Muscle layer of colon (tissue), 2 donors: Measurements from ENCODE around the gene ARHGAP21.
"Not testable (repeated sequence)": the region's sequence is repeated elsewhere in the genome, so short reads cannot be mapped to it uniquely, and the experiment has no call there.

Experiments
- H3K27ac ChIP-seq: one replicate; pipeline ENCODE4 v1.7.0; 2013; ENCODE audit warnings: low read depth, mild to moderate bottlenecking, low read length, moderate library complexity
- H3K27me3 ChIP-seq, 2 donors: one replicate each; pipeline ENCODE4 v1.7.0; 2013; ENCODE audit warnings: low read length in 2 of 2, mild to moderate bottlenecking in 2 of 2; ENCODE audit not compliant: insufficient read depth in 2 of 2, control insufficient read depth in 1 of 2
- H3K36me3 ChIP-seq: one replicate; pipeline ENCODE4 v1.7.0; 2013; ENCODE audit warnings: mild to moderate bottlenecking, low read length; ENCODE audit not compliant: insufficient read depth
- H3K4me1 ChIP-seq: one replicate; pipeline ENCODE4 v1.7.0; 2013; ENCODE audit warnings: mild to moderate bottlenecking, low read length; ENCODE audit not compliant: insufficient read depth
- H3K4me3 ChIP-seq, 2 donors: one replicate each; pipeline ENCODE4 v1.7.0; 2013; ENCODE audit warnings: low read length in 2 of 2, low read depth in 1 of 2, mild to moderate bottlenecking in 1 of 2, moderate library complexity in 1 of 2
- H3K9ac ChIP-seq: one replicate; pipeline ENCODE4 v1.7.0; 2013; ENCODE audit warnings: low read length
- H3K9me3 ChIP-seq: one replicate; pipeline ENCODE4 v1.7.0; 2013; ENCODE audit warnings: mild to moderate bottlenecking, low read length
- donor health status: abdominal sarcoma.
- donor health status: Adenocarcinoma of cecum.

ARHGAP21 gene

DNA sequence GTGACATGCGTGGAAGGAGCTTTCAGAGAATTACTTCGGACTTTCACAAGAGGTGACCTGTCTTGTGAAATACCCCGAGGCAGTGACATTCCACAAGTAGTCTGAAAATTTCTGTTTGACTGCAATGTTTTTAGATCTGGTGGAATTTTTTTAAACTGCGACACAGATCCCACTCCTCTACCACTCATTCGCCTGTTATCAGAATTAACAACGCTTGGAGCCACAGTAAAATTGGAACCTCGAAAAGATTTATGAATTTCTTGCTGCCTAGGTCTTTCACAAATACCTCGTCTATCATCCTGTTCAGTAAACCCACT, 103.7 kb downstream of the ARHGAP21 start:
- H3K27me3 ChIP-seq, H3K4me1 ChIP-seq, H3K9me3 ChIP-seq, H3K36me3 ChIP-seq, H3K4me3 ChIP-seq, H3K9ac ChIP-seq, H3K27ac ChIP-seq: not testable (repeated sequence)

DNA sequence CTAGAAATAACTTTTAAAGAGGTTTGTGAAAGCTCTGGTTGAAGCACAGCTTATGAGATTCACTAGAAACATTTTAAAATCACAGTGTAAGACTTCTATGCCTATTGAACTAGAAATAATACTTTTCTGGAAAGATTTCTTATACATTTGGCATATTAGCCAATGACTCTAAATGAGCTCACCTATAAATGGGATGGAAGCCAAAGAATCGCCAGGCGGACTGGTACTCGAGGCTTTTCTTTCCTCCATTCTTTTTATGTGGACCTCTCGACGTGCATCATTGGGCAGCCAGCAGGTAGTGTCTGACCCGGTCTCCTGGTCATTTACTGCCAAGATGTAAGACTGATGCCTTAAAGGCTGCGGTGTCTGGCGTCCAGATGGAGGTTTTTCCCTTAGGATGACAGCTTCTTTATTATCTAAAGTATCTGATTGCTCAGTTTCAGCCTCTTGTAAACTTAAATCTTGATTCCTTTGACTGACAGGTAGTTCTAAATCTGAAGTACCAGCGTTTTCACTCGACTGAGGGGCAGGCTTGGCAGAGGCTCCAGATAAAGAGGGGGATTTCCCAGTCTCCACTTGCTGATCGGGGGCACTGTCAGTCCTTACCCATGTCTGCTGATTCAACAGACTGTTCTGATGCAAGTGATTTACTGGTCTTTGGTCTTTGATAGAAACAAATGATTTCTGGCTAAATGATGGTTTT, 104.2 kb downstream of the ARHGAP21 start:
- not testable (repeated sequence) for H3K4me3 ChIP-seq, H3K36me3 ChIP-seq, H3K9ac ChIP-seq, H3K27me3 ChIP-seq, H3K9me3 ChIP-seq, H3K27ac ChIP-seq, H3K4me1 ChIP-seq

DNA sequence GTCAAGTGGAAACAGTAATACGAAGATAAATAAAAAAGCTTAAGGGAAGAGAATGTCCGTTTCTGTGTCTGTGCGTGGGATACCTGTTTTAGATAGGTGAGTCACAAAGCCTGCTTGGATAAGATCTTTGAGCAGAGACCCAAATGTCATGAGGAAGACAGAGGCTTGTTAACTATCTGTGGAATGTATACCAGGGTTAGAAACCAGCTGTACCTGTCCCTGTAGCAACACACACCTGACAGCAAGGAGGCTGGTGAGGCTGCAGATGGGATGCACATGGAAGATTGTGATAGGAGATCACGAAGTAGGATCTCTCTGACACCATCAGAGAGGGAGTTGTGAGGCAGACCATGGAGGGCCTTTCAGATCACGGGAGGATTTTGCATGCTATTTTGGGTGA, 105.3 kb downstream of the ARHGAP21 start:
- no peak overlapping the region for H3K27ac ChIP-seq
- no peak overlapping the region for H3K4me3 ChIP-seq
- H3K27me3 ChIP-seq = no peaks in the 10 kb centered on the region
- no peaks in the 10 kb centered on the region for H3K9me3 ChIP-seq
- no peaks in the 10 kb centered on the region for H3K4me1 ChIP-seq
- no peak overlapping the region for H3K9ac ChIP-seq
- peaks cover 14% of the 10 kb centered on the region for H3K36me3 ChIP-seq

DNA sequence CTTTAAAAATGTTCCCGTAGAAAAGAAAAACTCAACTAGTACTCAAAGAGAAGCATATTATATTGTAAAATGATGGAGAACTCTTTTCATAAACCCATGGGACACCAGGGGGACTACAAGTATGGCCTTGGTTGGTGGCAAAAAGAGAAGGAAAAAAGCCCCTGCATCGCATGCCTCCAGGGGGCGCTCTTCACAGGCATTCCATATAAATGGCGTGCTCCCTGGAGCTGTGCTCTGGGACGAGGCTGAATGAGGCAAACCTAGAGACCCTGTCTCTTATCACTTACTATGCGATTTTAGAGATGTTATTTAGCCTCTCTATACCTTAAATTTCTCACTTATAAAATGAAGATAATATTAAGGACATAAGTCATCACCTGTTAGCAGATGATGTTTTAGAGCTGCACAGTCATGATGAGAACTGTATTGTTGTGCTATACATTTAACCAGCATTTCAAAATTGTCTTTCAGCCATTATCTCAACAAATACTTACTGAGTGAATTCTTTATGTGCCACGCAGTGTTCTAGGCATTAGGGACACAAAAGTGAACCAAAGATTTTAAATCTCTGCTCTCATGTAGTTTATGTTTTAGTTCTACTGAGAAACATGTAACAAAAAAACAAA, 105.8 kb downstream of the ARHGAP21 start:
- Histone ChIP-seq H3K4me3 (no peak overlapping the region), H3K9ac (no peak overlapping the region), H3K4me1 (no peaks in the 10 kb centered on the region), H3K27ac (no peak overlapping the region), H3K27me3 (no peaks in the 10 kb centered on the region), H3K36me3 (peaks cover 15% of the 10 kb centered on the region), H3K9me3 (no peaks in the 10 kb centered on the region)

DNA sequence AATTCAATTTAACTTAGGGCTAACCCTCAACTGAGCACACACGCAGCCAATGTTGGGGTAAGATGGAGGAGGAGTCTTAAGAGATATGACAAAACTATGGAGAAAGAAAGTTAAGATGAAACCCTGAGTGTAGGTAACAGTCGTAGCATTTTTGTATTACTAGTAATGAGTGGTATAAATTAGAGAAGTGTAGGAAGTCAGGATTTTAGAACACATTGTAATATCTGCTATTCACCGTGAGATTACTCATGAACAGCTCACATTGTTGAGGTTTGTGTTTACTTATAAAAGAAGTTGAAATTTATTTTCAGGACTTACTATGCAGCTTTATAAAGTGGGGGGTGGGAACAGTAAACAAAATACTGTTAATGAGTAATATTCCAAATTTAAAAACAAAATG, 107.2 kb downstream of the ARHGAP21 start:
- Histone ChIP-seq H3K36me3 (peaks cover 15% of the 10 kb centered on the region), H3K27me3 (no peaks in the 10 kb centered on the region), H3K4me1 (no peaks in the 10 kb centered on the region), H3K9ac (no peak overlapping the region), H3K4me3 (no peak overlapping the region), H3K27ac (no peak overlapping the region), H3K9me3 (no peaks in the 10 kb centered on the region)

DNA sequence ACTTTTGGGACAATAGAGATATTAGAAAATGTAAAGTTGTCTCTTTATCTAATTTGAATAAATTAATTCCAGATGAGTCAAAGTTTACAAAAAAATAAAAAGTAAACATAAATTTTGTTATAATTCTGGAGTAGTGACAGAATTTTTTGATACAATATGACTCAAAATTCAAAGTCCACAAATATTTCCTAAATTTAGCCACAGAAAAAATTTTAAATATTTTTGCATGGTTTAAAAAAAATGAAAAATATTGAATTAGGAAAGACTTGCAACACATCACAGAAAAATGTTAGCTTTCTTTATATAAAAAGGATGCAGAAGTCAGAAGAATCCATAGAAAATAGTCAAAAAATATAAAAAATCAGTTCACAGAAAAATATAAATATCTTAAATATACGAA, 117.7 kb downstream of the ARHGAP21 start:
- no peaks in the 10 kb centered on the region for H3K4me1 ChIP-seq
- H3K9me3 ChIP-seq = no peaks in the 10 kb centered on the region
- no peaks in the 10 kb centered on the region for H3K27me3 ChIP-seq
- no peak overlapping the region for H3K9ac ChIP-seq
- H3K27ac ChIP-seq = no peak overlapping the region
- peaks cover 29% of the 10 kb centered on the region for H3K36me3 ChIP-seq
- H3K4me3 ChIP-seq = no peak overlapping the region

DNA sequence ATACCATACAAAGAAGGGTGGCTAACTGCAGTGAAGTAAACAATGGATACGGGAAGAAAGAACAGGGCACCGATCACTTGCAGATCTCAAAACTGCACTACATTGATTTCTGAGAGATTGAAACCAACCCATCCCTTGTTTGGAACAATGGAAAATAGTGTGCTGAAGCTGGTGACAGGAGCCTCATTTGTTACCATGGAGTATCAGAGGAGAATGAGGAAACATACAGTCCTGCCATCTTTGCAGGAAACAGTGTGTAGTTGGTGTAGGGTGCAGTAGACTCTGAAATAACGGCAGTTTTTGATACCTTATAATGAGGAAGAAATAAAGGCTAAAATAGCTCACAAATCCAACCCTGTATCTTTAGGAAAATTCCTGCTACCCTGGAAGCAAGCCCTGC, 118.5 kb downstream of the ARHGAP21 start:
- Histone ChIP-seq H3K9me3 (no peaks in the 10 kb centered on the region), H3K36me3 (peaks cover 34% of the 10 kb centered on the region), H3K4me1 (no peaks in the 10 kb centered on the region), H3K27me3 (no peaks in the 10 kb centered on the region), H3K4me3 (no peak overlapping the region), H3K27ac (no peak overlapping the region), H3K9ac (no peak overlapping the region)

DNA sequence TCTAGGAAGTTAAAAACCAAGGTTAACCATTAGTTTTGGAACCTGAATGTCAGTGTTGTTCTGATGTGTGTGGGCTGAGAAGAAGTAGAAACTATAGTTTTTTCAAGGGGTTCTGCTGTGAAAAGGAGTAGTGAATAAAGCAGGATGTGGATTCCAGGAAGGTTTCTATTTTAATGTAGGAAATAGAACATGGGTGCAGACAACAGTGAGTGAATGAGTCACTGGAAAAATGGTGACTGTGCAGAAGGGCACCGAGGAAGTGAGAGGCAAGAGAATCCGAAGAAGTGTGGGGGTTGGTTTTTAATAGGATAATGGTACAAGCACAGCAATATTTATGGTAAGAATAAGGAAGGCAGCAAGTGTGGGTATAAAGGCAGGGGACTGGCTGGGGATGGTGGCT, 120.4 kb downstream of the ARHGAP21 start:
- H3K27me3 ChIP-seq = no peaks in the 10 kb centered on the region
- H3K4me3 ChIP-seq = no peak overlapping the region
- H3K9me3 ChIP-seq = no peaks in the 10 kb centered on the region
- no peak overlapping the region for H3K27ac ChIP-seq
- peaks cover 45% of the 10 kb centered on the region for H3K36me3 ChIP-seq
- no peak overlapping the region for H3K9ac ChIP-seq
- H3K4me1 ChIP-seq = no peaks in the 10 kb centered on the region

DNA sequence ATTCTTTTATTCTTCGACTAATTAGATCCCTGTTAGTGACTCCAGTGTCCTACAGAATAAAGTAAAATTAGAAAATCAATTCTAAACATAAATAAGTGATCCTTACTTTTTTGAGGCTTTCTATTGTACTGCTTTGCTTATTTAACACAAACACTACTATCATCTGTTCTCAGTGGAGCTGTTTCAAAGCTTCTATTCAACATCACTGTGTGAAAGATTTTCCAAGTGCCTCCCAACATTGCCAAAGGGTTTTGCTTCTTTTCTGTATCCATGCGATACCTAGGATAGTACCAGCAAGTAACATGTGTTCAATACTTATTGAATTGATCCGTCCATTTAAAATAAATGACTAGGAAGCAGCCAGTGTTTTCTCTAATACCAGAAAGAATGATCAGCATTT, 125.7 kb downstream of the ARHGAP21 start:
- H3K4me3 ChIP-seq = no peak overlapping the region
- no peaks in the 10 kb centered on the region for H3K4me1 ChIP-seq
- H3K27ac ChIP-seq = no peak overlapping the region
- peaks cover 68% of the 10 kb centered on the region for H3K36me3 ChIP-seq
- no peak overlapping the region for H3K9ac ChIP-seq
- H3K27me3 ChIP-seq = no peaks in the 10 kb centered on the region
- H3K9me3 ChIP-seq = no peaks in the 10 kb centered on the region

DNA sequence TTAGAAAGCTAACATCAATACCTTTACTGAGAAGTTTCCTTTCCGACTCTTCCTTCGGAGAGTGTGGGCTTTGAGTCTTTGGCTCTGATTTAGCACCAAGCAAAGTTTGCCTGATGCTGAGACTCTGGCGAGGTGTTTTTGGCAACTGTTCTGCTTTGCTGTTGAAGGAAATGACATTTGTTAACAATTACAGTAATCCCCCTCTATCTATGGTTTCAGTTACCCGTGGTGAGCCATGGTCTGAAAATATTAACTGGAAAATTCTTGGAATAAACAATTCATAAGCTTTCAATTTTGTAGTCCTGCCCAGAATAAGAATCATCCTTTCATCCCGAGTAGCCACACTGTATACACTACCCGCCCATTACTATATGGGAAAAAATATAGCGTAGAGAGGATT, 126.3 kb downstream of the ARHGAP21 start:
- Histone ChIP-seq H3K27ac (no peak overlapping the region), H3K4me1 (no peaks in the 10 kb centered on the region), H3K9ac (no peak overlapping the region), H3K4me3 (no peak overlapping the region), H3K9me3 (no peaks in the 10 kb centered on the region), H3K27me3 (no peaks in the 10 kb centered on the region), H3K36me3 (peaks cover 65% of the 10 kb centered on the region)

DNA sequence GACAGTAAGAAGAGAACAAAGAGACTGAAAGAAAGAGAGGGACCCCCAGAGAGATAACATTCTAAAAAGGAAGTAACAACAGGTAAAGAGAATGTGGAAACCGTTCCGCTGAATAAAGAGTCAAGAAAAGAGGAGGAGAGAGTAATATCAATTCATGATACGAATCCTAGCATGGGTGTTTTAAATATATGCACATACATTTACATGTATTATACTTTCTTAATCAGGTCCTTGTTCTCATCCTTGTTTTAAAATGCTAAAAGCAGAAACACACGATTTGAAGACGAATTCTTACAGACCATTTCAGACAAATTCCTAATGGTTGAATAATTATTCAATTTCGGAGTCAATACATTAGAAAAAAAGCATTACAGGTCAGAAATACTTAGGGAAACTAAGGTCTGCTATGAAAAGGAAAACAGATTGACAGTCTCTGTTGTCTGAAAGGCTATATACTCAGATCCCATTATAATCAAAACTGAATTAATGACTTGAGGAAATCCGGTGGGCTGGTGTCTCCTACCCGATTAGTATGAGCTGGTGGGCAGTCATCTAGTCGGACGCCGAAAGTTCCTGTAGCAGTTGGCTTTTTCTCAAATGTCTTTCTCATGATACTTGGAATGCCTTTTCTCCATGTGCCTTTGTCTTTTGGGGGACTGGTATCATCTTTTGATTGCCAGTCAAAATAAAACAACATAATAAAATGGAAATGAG, 127.3 kb downstream of the ARHGAP21 start:
- H3K27ac ChIP-seq = no peak overlapping the region
- peaks cover 74% of the 10 kb centered on the region for H3K36me3 ChIP-seq
- no peaks in the 10 kb centered on the region for H3K4me1 ChIP-seq
- H3K9me3 ChIP-seq = no peaks in the 10 kb centered on the region
- H3K4me3 ChIP-seq = no peak overlapping the region
- H3K9ac ChIP-seq = no peak overlapping the region
- no peaks in the 10 kb centered on the region for H3K27me3 ChIP-seq
